GM21367 (cell line): ENCODE measurements around the gene BDH1.
"Not testable (repeated sequence)": the region's sequence is repeated elsewhere in the genome, so short reads cannot be mapped to it uniquely, and the experiment has no call there.

Experiments used
- ATAC-seq: cut with Tn5 transposase; IDR thresholded peaks from one replicate; pipeline ENCODE4 v1.9.1; 2021; ENCODE audit not compliant: unreplicated experiment

The BDH1 gene

GRCh38 chr3:197522183-197522715 lies 33.5 kb downstream of the BDH1 start:
- no peak for ATAC-seq

GRCh38 chr3:197521277-197522182 lies 34.2 kb downstream of the BDH1 start:
- no peak for ATAC-seq

- ATAC-seq: no peak
Measured at GRCh38 chr3:197520311-197521276, 35.2 kb downstream of the BDH1 start.

- ATAC-seq: no peak
Measured at GRCh38 chr3:197519801-197520211, 36.0 kb downstream of the BDH1 start.

GRCh38 chr3:197518881-197519421 lies 36.8 kb downstream of the BDH1 start:
- no peak for ATAC-seq

- not testable (repeated sequence) for ATAC-seq
Measured at GRCh38 chr3:197517922-197518683, 37.7 kb downstream of the BDH1 start.

GRCh38 chr3:197516890-197517606 lies 38.7 kb downstream of the BDH1 start:
- not testable (repeated sequence) for ATAC-seq

GRCh38 chr3:197516517-197516889 lies 39.3 kb downstream of the BDH1 start:
- ATAC-seq: no peak

GRCh38 chr3:197514786-197515355 lies 40.9 kb downstream of the BDH1 start:
- ATAC-seq: no peak

GRCh38 chr3:197513953-197514785 lies 41.6 kb downstream of the BDH1 start:
- ATAC-seq: no peak

GRCh38 chr3:197512691-197513571 lies 42.8 kb downstream of the BDH1 start:
- ATAC-seq: no peak

- no peak for ATAC-seq
Measured at GRCh38 chr3:197511853-197512635, 43.7 kb downstream of the BDH1 start.

GRCh38 chr3:197511130-197511529 lies 44.6 kb downstream of the BDH1 start:
- ATAC-seq: no peak

GRCh38 chr3:197510642-197511018 lies 45.1 kb downstream of the BDH1 start:
- no peak for ATAC-seq

GRCh38 chr3:197508924-197509775 lies 46.6 kb downstream of the BDH1 start:
- ATAC-seq: no peak

GRCh38 chr3:197508461-197508860 lies 47.3 kb downstream of the BDH1 start:
- no peak for ATAC-seq
